Activated CD4-positive, alpha-beta T cell treated with anti-CD3 and anti-CD28 coated beads for 36 hours (primary cell): Measurements from ENCODE around the gene KNSTRN. TPM values are rescaled to one million over a fixed set of nuclear protein-coding genes. Genes with fewer than 3 reads are reported as not detected.

Experiments
- ATAC-seq: fragments of 200-7000 bp; cut with Tn5 transposase; one replicate; pipeline ENCODE4 v1.10.0; 2021; ENCODE audit warnings: mild to moderate bottlenecking, moderate library complexity
- CTCF ChIA-PET: fragments of 350-600 bp; sonication (Branson Sonifier 250); formaldehyde crosslinking; loops from one replicate; lab custom pipeline; 2021; ENCODE audit warnings: antibody characterized with exemption; lab: Charles Lee
- POLR2A ChIA-PET: fragments of 350-600 bp; sonication (Branson Sonifier 250); formaldehyde crosslinking; loops from one replicate; lab custom pipeline; 2021; ENCODE audit warnings: antibody characterized with exemption, inconsistent platforms; lab: Charles Lee
- DNase-seq: peaks from one replicate; pipeline ENCODE4 v3.0.0-alpha.2; 2020
- H3K27ac Mint-ChIP-seq: one replicate; pipeline ENCODE4 v1.8.0; 2021; ENCODE audit warnings: mixed read lengths
- H3K27me3 Mint-ChIP-seq: one replicate; pipeline ENCODE4 v1.8.0; 2021; ENCODE audit warnings: mixed read lengths
- H3K36me3 Mint-ChIP-seq: one replicate; pipeline ENCODE4 v1.8.0; 2021; ENCODE audit warnings: low read depth, mixed read lengths
- H3K4me1 Mint-ChIP-seq: one replicate; pipeline ENCODE4 v1.8.0; 2021; ENCODE audit warnings: mixed read lengths
- H3K4me3 Mint-ChIP-seq: one replicate; pipeline ENCODE4 v1.8.0; 2021; ENCODE audit warnings: mild to moderate bottlenecking, moderate library complexity, mixed read lengths
- H3K9me3 Mint-ChIP-seq: one replicate; pipeline ENCODE4 v1.8.0; 2021; ENCODE audit warnings: low read depth, mixed read lengths
- intact Hi-C, 2 experiments: fragments of 100-400 bp; cut with DNase I in 1 of 2; cut with micrococcal nuclease in 1 of 2; formaldehyde crosslinking; loops; one replicate each; pipeline versions ENCODE4 v1.14.2 to v1.15.1; 2022 to 2024; cut with DNase I, micrococcal nuclease
- total RNA-seq, 2 experiments: library from RNA; stranded (reverse); gene quantifications; one replicate each; pipeline ENCODE4 v1.2.3, GENCODE V29; 2021

KNSTRN gene
- total RNA-seq, 2 experiments from 2014 or later = 56.2 to 58.8 TPM

DNA sequence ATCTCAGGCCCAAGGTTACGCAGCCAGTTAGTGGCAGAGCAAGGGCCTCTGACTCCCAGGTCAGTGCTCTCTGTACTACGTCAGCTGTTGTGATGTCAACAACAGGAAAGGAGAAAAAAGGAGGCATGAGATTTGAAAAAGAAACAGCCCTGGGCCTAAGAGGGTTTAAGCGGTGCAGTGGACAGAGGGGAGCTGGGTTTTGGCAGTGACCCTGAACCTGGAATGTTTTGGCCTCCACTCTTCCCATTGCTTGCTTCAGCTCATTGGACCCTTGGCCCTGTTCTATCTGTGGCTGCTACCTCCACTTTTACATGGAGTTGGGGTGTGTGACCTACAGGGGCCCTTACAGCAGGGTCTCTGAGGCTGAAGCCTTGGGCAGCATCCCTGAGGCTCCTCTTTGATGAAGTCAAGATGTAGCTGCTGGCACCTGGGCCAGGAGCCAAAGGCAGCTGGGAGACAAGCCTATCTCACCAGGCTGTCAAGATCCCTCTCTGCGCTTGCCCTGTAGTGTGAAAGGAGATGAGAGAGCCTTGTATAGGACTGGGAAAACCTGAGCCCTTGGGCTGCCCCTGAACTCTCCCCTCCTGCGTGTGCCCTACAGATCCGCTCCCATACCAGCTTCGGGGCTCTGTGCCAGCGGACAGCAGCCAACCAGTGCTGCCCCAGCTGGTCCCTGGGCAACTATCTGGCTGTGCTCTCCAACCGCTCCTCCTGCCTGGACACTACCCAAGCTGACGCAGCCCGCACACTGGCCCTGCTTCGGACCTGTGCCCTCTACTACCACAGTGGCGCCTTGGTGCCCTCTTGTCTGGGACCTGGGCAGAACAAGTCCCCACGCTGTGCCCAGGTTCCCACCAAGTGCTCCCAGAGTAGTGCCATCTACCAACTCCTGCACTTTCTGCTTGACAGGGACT is 15.8 kb upstream of the KNSTRN start:
- Mint-ChIP-seq H3K27ac (no peak overlapping the region), H3K4me1 (peaks cover 8% of the 10 kb centered on the region), H3K4me3 (peak overlapping the region; percentile 74), H3K27me3 (no peaks in the 10 kb centered on the region), H3K9me3 (no peaks in the 10 kb centered on the region), H3K36me3 (no peaks in the 10 kb centered on the region)
- ChIA-PET POLR2A (no interaction called here), CTCF (interaction anchor here (0.6 to 3.1 kb wide), 17 partner anchors 9 to 158 kb away, joined by 3 to 18 read pairs (median 5); partner anchors contain the start of genes DISP2, IVD and KNSTRN)
- ATAC-seq (no peak), DNase-seq (no peak)
- intact Hi-C loops = loop anchor here in 1 of 2 experiments (5.0 kb wide), 2 partner anchors 41 to 44 kb away; partner anchors contain the start of genes INAFM2 and IVD

DNA sequence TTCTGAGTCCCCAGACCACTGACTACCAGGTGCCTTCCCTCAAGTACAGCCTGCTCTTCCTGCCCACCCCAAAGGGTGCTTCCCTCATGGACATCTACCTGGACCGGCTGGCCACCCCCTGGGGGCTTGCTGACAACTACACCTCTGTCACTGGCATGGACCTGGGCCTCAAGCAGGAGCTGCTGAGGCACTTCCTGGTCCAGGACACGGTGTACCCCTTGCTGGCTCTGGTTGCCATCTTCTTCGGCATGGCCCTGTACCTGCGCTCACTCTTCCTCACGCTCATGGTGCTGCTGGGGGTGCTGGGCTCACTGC is 15.2 kb upstream of the KNSTRN start:
- Mint-ChIP-seq H3K36me3 (no peaks in the 10 kb centered on the region), H3K4me3 (peak overlapping the region; percentile 74), H3K27ac (peak overlapping the region; percentile 51), H3K27me3 (no peaks in the 10 kb centered on the region), H3K9me3 (no peaks in the 10 kb centered on the region), H3K4me1 (peaks cover 8% of the 10 kb centered on the region)
- POLR2A ChIA-PET = no interaction called here
- no peak for DNase-seq
- CTCF ChIA-PET = interaction anchor here (0.6 to 3.1 kb wide), 20 partner anchors 9 to 140 kb away, joined by 3 to 18 read pairs (median 4); partner anchors contain the start of genes DISP2, IVD, KNSTRN and PLCB2
- intact Hi-C loops = loop anchor here in 1 of 2 experiments (5.0 kb wide), 2 partner anchors 40 to 45 kb away; partner anchors contain the start of genes INAFM2 and IVD
- peak; percentile 5 for ATAC-seq

GRCh38 chr15:40367686-40368611 is 14.6 kb upstream of the KNSTRN start:
- intact Hi-C loops = loop anchor here (1.0 to 5.0 kb wide), 8 partner anchors 10 to 54 kb away; partner anchors contain the start of genes INAFM2 (in 2 of the 2), IVD (in 2 of the 2), KNSTRN (in 2 of the 2) and DISP2 (in 1 of the 2)
- Mint-ChIP-seq H3K27ac (peak overlapping the region; percentile 51), H3K9me3 (no peaks in the 10 kb centered on the region), H3K4me3 (peak overlapping the region; percentile 74), H3K36me3 (no peaks in the 10 kb centered on the region), H3K27me3 (no peaks in the 10 kb centered on the region), H3K4me1 (peaks cover 8% of the 10 kb centered on the region)
- POLR2A ChIA-PET = no interaction called here
- ATAC-seq (peak; percentile 98), DNase-seq (peak; percentile 94)
- CTCF ChIA-PET = interaction anchor here (0.6 to 3.1 kb wide), 28 partner anchors 9 to 140 kb away, joined by 3 to 18 read pairs (median 4); partner anchors contain the start of genes DISP2, IVD, KNSTRN and PLCB2

DNA sequence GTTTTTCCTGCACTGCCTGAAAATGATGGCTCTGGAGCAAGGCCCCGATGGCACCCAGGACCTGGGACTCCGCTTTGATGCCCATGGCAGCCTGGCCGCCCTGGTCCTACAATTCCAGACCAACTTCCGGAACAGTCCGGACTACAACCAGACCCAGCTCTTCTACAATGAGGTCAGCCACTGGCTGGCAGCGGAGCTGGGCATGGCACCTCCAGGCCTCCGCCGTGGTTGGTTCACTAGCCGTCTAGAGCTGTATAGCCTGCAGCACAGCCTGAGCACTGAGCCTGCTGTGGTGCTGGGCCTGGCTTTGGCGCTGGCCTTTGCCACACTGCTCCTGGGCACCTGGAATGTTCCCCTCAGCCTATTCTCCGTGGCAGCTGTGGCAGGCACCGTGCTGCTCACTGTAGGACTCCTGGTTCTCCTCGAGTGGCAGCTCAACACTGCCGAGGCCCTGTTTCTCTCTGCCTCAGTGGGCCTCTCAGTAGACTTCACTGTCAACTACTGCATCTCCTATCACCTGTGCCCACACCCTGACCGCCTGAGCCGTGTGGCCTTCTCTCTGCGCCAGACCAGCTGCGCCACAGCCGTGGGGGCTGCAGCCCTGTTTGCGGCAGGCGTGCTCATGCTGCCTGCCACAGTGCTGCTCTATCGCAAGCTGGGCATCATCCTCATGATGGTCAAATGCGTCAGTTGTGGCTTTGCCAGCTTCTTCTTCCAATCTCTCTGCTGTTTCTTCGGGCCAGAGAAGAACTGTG is 13.6 kb upstream of the KNSTRN start:
- Mint-ChIP-seq H3K4me1 (peaks cover 8% of the 10 kb centered on the region), H3K36me3 (no peaks in the 10 kb centered on the region), H3K27ac (no peak overlapping the region), H3K9me3 (no peaks in the 10 kb centered on the region), H3K4me3 (no peak overlapping the region), H3K27me3 (no peaks in the 10 kb centered on the region)
- intact Hi-C loops = loop anchor here (1.0 to 5.0 kb wide), 8 partner anchors 11 to 53 kb away; partner anchors contain the start of genes INAFM2 (in 2 of the 2), IVD (in 2 of the 2), KNSTRN (in 2 of the 2) and DISP2 (in 1 of the 2)
- DNase-seq (no peak), ATAC-seq (no peak)
- ChIA-PET CTCF (interaction anchor here (0.6 to 3.1 kb wide), 18 partner anchors 8 to 270 kb away, joined by 3 to 18 read pairs (median 4); partner anchors contain the start of genes KNSTRN and PLCB2), POLR2A (interaction anchor here (1.6 kb wide), 1 partner anchor 46 kb away, joined by 3 read pairs; no protein-coding TSS in a partner anchor)

GRCh38 chr15:40369474-40369869 is 13.0 kb upstream of the KNSTRN start:
- ChIA-PET CTCF (interaction anchor here (1.0 to 3.1 kb wide), 6 partner anchors 9 to 53 kb away, joined by 3 to 18 read pairs (median 8); partner anchors contain the start of genes IVD and KNSTRN), POLR2A (interaction anchor here (1.6 kb wide), 1 partner anchor 47 kb away, joined by 3 read pairs; no protein-coding TSS in a partner anchor)
- DNase-seq (no peak), ATAC-seq (no peak)
- intact Hi-C loops = loop anchor here in 1 of 2 experiments (5.0 kb wide), 2 partner anchors 38 to 47 kb away; partner anchors contain the start of genes INAFM2 and IVD
- Mint-ChIP-seq H3K36me3 (no peaks in the 10 kb centered on the region), H3K9me3 (no peaks in the 10 kb centered on the region), H3K4me1 (peaks cover 8% of the 10 kb centered on the region), H3K27ac (no peak overlapping the region), H3K4me3 (no peak overlapping the region), H3K27me3 (no peaks in the 10 kb centered on the region)

GRCh38 chr15:40369971-40370370 is 12.6 kb upstream of the KNSTRN start:
- H3K27ac Mint-ChIP-seq = no peak overlapping the region
- DNase-seq (no peak), ATAC-seq (no peak)
- intact Hi-C loops = loop anchor here in 1 of 2 experiments (5.0 kb wide), 2 partner anchors 37 to 48 kb away; partner anchors contain the start of genes INAFM2 and IVD
- peaks cover 8% of the 10 kb centered on the region for H3K4me1 Mint-ChIP-seq
- no peaks in the 10 kb centered on the region for H3K27me3 Mint-ChIP-seq
- CTCF ChIA-PET = interaction anchor here (0.9 to 3.1 kb wide), 4 partner anchors 9 to 52 kb away, joined by 3 to 13 read pairs (median 4); partner anchors contain the start of gene IVD
- POLR2A ChIA-PET = interaction anchor here (1.6 kb wide), 1 partner anchor 47 kb away, joined by 3 read pairs; no protein-coding TSS in a partner anchor
- no peaks in the 10 kb centered on the region for H3K36me3 Mint-ChIP-seq
- H3K9me3 Mint-ChIP-seq = no peaks in the 10 kb centered on the region
- H3K4me3 Mint-ChIP-seq = no peak overlapping the region

- CTCF ChIA-PET = interaction anchor here (0.7 to 2.2 kb wide), 3 partner anchors 9 to 687 kb away, joined by 3 to 6 read pairs (median 3); partner anchors contain the start of gene KNSTRN
- Mint-ChIP-seq H3K27ac (no peak overlapping the region), H3K27me3 (no peaks in the 10 kb centered on the region), H3K4me1 (no peaks in the 10 kb centered on the region), H3K4me3 (no peak overlapping the region), H3K36me3 (no peaks in the 10 kb centered on the region), H3K9me3 (no peaks in the 10 kb centered on the region)
- ATAC-seq = no peak
- intact Hi-C loops = no loop called here
- DNase-seq = no peak
- POLR2A ChIA-PET = no interaction called here
Observed at GRCh38 chr15:40372981-40373380, 9.5 kb upstream of the KNSTRN start.

- no peak overlapping the region for H3K4me3 Mint-ChIP-seq
- POLR2A ChIA-PET = no interaction called here
- intact Hi-C loops = no loop called here
Observed at GRCh38 chr15:40377606-40378005, 4.9 kb upstream of the KNSTRN start.

GRCh38 chr15:40379374-40379773 is 3.1 kb upstream of the KNSTRN start:
- Mint-ChIP-seq H3K36me3 (peaks cover 7% of the 10 kb centered on the region), H3K27me3 (no peaks in the 10 kb centered on the region), H3K4me3 (no peak overlapping the region), H3K4me1 (peaks cover 14% of the 10 kb centered on the region), H3K9me3 (no peaks in the 10 kb centered on the region), H3K27ac (no peak overlapping the region)
- ChIA-PET POLR2A (no interaction called here), CTCF (interaction anchor here (0.7 to 1.5 kb wide), 2 partner anchors 10 to 104 kb away, joined by 3 read pairs; no protein-coding TSS in a partner anchor)
- DNase-seq (no peak), ATAC-seq (no peak)
- intact Hi-C loops = no loop called here

More at GRCh38 chr15:40377606-40378005, 4.9 kb upstream of the KNSTRN start:
- Mint-ChIP-seq H3K36me3 (no peaks in the 10 kb centered on the region), H3K27me3 (no peaks in the 10 kb centered on the region), H3K27ac (no peak overlapping the region), H3K4me1 (peaks cover 3% of the 10 kb centered on the region), H3K9me3 (no peaks in the 10 kb centered on the region)
- CTCF ChIA-PET = interaction anchor here (0.6 to 2.3 kb wide), 3 partner anchors 10 to 103 kb away, joined by 3 to 7 read pairs (median 3); no protein-coding TSS in a partner anchor
- no peak for ATAC-seq
- no peak for DNase-seq
